ENCODE measurements around the gene MUC3A. TPM values are rescaled to one million over a fixed set of nuclear protein-coding genes. Genes with fewer than 3 reads are reported as not detected.
"Not testable (repeated sequence)": the region's sequence is repeated elsewhere in the genome, so short reads cannot be mapped to it uniquely, and the experiment has no call there.

The MUC3A gene, protein sequence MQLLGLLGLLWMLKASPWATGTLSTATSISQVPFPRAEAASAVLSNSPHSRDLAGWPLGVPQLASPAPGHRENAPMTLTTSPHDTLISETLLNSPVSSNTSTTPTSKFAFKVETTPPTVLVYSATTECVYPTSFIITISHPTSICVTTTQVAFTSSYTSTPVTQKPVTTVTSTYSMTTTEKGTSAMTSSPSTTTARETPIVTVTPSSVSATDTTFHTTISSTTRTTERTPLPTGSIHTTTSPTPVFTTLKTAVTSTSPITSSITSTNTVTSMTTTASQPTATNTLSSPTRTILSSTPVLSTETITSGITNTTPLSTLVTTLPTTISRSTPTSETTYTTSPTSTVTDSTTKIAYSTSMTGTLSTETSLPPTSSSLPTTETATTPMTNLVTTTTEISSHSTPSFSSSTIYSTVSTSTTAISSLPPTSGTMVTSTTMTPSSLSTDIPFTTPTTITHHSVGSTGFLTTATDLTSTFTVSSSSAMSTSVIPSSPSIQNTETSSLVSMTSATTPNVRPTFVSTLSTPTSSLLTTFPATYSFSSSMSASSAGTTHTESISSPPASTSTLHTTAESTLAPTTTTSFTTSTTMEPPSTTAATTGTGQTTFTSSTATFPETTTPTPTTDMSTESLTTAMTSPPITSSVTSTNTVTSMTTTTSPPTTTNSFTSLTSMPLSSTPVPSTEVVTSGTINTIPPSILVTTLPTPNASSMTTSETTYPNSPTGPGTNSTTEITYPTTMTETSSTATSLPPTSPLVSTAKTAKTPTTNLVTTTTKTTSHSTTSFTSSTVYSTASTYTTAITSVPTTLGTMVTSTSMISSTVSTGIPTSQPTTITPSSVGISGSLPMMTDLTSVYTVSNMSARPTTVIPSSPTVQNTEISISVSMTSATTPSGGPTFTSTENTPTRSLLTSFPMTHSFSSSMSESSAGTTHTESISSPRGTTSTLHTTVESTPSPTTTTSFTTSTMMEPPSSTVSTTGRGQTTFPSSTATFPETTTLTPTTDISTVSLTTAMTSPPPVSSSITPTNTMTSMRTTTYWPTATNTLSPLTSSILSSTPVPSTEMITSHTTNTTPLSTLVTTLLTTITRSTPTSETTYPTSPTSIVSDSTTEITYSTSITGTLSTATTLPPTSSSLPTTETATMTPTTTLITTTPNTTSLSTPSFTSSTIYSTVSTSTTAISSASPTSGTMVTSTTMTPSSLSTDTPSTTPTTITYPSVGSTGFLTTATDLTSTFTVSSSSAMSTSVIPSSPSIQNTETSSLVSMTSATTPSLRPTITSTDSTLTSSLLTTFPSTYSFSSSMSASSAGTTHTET (N-terminal part only)
- total RNA-seq = under 1 TPM; 0.52 to 0.74 TPM
- long read RNA-seq, donor 1 = 0 reads
- long read RNA-seq, donor 2 = 0 reads

- DNase-seq (ENCODE audit: low spot score) = no peak
- intact Hi-C loops (cut with DNase I) = no loop called here
Observed at GRCh38 chr7:100949227-100949932, at the start of gene MUC3A. Gene MUC3A (plus strand): TSS chr7:100949534. CDS start chr7:100949625, 91 bp downstream.

GRCh38 chr7:100900978-100901377, 48.4 kb upstream of the MUC3A start:
- intact Hi-C loops (cut with DNase I) = loop anchor here in 1 of 2 donors (10.0 kb wide), 1 partner anchor 1276 kb away; no protein-coding TSS in a partner anchor
- no peak for DNase-seq (ENCODE audit: low spot score)

GRCh38 chr7:100901921-100902332, 47.4 kb upstream of the MUC3A start:
- intact Hi-C loops (cut with DNase I) = loop anchor here in 1 of 2 donors (10.0 kb wide), 1 partner anchor 1277 kb away; no protein-coding TSS in a partner anchor
- no peak for DNase-seq (ENCODE audit: low spot score)

DNA sequence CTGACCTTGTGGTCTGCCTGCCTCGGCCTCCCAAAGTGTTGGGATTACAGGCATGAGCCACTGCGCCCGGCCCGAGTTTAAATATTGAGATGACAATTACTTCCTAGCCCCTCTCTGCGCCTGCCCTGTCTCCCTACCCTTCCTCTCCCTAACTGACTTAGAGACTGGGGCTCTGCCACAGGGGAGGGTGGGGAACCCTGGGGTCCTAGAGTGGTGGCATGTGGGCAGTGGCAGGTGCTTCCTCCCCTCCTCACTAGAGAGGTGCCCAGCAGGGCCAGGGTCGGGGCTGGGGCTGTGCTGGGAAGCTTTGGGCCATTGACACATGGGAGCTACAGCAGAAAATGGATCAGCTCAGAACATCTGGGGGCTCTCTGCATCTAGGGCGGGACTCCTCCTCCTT, 46.7 kb upstream of the MUC3A start:
- DNase-seq (ENCODE audit: low spot score) = no peak
- intact Hi-C loops (cut with DNase I) = loop anchor here in 1 of 2 donors (1.0 to 10.0 kb wide), 2 partner anchors 43 to 1278 kb away; no protein-coding TSS in a partner anchor

DNA sequence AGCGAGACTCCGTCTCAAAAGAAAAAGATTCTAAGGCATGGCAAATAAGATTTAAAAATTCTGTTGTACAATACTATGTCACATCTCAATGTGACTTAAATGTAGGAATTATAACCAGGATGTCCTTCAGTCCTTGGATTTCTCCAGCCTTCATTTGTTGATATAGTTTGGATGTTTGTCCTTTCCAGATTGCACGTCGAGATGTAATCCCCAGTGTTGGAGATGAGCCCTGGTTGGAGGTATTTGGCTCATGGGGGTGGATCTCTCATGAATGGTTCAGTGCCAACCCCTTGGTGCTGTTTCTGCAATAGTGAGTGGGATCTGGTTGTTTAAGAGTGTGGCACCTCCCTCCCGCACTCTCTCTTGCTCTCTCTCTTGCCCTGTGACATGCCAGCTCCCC, 40.8 kb upstream of the MUC3A start:
- intact Hi-C loops (cut with DNase I) = loop anchor here in 1 of 2 donors (10.0 kb wide), 1 partner anchor 1284 kb away; no protein-coding TSS in a partner anchor
- peak; percentile 4 for DNase-seq (ENCODE audit: low spot score)

DNA sequence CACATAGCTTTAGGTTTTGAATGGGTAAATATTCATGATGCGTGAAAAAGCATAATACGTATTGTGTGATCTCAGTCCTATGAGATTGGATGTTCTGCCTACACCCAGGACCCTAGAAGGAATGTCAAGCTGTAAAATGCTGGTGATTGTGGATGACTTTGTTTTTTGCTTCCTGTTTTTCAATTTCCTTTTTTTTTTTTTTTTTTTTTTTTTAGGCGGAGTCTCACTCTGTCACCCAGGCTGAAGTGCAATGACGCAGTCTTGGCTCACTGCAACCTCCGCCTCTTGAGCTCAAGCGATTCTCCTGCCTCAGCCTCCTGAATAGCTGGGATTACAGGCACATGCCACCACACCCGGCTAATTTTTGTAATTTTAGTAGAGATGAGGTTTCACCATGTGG, 38.9 kb upstream of the MUC3A start:
- DNase-seq (ENCODE audit: low spot score) = peak; percentile 79
- intact Hi-C loops (cut with DNase I) = not testable (repeated sequence)

DNA sequence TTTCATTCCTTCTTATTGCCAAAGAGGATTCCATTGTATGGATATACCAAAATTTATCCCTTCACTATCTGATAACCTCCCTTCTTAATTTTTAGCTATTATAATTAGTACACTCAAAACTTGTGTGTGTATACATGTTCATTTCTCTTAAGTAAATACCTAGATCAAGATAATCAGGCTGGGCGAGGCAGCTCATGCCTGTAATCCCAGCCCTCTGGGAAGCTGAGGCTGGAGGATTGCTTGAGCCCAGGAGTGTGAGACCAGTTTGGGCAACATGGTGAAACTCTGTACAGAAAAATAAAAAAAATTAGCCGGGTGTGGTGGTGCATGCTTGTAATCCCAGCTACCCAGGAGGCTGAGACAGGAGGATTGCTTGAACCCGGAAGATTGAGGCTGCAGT, 37.9 kb upstream of the MUC3A start:
- DNase-seq (ENCODE audit: low spot score) = peak; percentile 5

GRCh38 chr7:100914208-100914878, 35.0 kb upstream of the MUC3A start:
- intact Hi-C loops (cut with DNase I) = no loop called here
- peak; percentile 50 for DNase-seq (ENCODE audit: low spot score)

More for the DNA sequence above, 37.9 kb upstream of the MUC3A start:
- intact Hi-C loops (cut with DNase I) = no loop called here

DNA sequence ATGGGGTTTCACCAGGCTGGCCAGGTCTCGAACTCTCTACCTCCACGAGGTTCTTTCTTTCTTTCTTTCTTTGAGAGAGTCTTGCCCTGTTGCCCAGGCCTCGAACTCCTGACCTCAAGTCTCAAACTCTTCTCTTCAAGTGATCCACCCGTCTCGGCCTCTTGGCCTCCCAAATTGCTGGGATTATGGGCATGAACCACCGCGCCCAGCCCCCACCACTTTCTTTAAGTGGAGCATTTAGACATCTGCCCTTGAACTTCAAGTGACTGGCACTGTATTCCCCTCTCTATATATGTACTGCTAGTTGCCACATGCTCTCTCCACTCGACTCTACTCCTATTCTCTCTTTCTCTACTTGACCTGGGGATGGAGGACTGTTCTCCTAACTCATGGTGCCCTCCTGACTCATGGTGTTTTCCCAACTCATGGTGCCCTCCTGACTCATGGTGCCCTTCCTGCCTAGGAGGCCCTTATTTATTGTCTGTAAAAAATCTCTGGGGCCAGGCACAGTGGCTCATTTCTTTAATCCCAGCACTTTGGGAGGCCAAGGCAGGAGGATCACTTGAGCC, 34.4 kb upstream of the MUC3A start:
- intact Hi-C loops (cut with DNase I) = no loop called here
- DNase-seq (ENCODE audit: low spot score) = peak; percentile 62

GRCh38 chr7:100919335-100919734, 30.0 kb upstream of the MUC3A start:
- DNase-seq (ENCODE audit: low spot score); intact Hi-C loops (cut with DNase I): not testable (repeated sequence)

DNA sequence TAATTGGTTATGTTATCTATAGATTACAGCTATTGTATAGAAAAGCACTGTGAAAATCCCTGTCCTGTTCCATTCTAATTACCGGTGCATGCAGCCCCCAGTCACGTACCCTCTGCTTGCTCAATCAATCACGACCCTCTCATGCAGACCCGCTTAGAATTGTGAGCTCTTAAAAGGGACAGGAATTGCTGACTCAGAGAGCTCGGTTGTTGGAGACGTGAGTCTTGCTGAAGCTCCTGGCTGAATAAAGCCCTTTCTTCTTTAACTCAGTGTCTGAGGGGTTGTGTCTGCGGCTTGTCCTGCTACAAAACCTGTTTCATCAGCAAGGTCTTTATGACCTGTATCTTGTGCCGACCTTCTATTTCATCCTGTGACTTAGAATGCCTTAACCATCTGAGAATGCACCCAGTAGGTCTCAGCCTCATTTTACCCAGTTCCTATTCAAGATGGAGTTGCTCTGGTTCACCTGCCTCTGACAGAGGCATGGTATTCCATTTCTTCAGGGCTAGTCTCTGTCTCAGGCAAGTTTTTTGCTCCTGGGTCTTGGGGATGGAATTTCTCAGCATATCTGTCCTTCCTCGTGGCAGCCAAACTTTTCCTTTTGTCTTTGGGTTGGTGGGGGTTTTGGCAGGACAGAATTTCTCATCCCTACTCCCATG, 29.4 kb upstream of the MUC3A start:
- DNase-seq (ENCODE audit: low spot score); intact Hi-C loops (cut with DNase I): not testable (repeated sequence)

DNA sequence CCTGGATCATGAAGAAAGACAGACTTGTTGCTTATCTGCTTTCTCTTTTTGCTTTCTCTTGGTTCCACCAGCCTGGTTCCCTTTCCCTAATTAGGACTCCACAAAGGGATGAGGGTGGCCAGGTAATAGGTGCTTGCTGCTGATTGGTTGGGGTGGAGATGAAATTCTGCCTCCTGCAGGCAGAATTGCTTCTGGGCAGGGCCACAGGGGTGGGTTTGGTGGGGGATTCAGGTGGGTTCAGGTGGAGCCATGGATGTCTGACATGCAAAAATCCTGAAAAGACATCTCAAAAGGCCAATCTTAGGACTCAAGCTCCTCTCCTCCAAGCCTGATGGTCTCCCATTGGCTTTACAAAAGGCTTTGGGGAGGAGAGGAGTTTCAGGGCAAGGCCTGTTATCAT, 28.3 kb upstream of the MUC3A start:
- DNase-seq (ENCODE audit: low spot score) = no peak
- intact Hi-C loops (cut with DNase I) = no loop called here

- intact Hi-C loops (cut with DNase I); DNase-seq (ENCODE audit: low spot score): not testable (repeated sequence)
Observed at GRCh38 chr7:100923616-100924015, 25.7 kb upstream of the MUC3A start.

DNA sequence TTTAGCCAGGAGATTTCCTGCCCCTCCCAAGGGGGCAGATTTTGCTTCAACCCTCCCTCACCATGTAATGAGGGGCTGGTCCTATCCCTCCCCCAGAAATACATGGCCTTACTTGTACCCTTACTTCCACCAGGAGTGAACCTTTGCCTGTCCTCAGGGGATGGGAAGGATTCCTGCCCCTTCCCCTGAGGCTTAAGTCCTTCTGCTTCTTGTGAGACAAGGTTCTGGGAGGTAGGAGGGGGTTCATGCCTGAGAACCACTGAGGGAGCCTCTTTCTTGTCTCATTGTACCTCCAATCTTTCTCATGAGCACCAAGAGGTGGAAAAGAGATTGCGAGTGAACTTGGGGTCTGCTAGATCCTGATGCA, 19.5 kb upstream of the MUC3A start:
- peak; percentile 23 for DNase-seq (ENCODE audit: low spot score)
- intact Hi-C loops (cut with DNase I) = no loop called here

- intact Hi-C loops (cut with DNase I) = no loop called here
- no peak for DNase-seq (ENCODE audit: low spot score)
Observed at GRCh38 chr7:100933734-100934133, 15.6 kb upstream of the MUC3A start.

DNA sequence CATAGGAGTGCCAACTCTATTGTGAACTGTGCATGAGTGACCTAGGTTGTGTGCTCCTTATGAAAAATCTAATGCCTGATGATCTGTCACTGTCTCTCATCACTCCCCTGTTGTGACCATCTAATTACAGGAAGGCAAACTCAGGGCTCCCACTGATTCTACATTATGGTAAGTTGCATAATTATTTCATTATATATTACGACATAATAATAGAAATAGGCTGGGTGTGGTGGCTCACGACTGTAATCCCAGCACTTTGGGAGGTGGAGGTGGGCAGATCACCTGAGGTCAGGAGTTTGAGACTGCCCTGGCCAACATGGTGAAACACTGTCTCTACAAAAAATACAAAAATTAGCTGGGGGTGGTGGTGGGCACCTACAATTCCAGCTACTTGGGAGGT, 14.0 kb upstream of the MUC3A start:
- intact Hi-C loops (cut with DNase I); DNase-seq (ENCODE audit: low spot score): not testable (repeated sequence)

- intact Hi-C loops (cut with DNase I); DNase-seq (ENCODE audit: low spot score): not testable (repeated sequence)
Observed at GRCh38 chr7:100936167-100936566, 13.2 kb upstream of the MUC3A start.

Data from posterior vena cava (tissue), 2 donors.